Cardiac fibroblast (primary cell): Measurements from ENCODE around the gene MYO1E.
"Not testable (repeated sequence)": the region's sequence is repeated elsewhere in the genome, so short reads cannot be mapped to it uniquely, and the experiment has no call there.

Source experiments
- DNase-seq, 2 donors: peaks; one replicate each; pipeline versions ENCODE4 v3.0.0 to v3.0.0-alpha.2; 2010; ENCODE audit warnings: low read depth in 2 of 2
- H3K4me3 ChIP-seq, 2 donors: replicated peaks in 1 of 2; 1 replicate in 1 of 2; 2 replicates in 1 of 2; pipeline ENCODE4 v1.5.1; 2011; ENCODE audit warnings: low read depth in 2 of 2, low read length in 2 of 2, mild to moderate bottlenecking in 2 of 2, moderate library complexity in 1 of 2
- TF ChIP-seq, protein P1 (sequence below): IDR thresholded peaks from one replicate; pipeline ENCODE4 v1.5.1; 2011; ENCODE audit warnings: low read depth, mild to moderate bottlenecking, low read length, inconsistent platforms

MYO1E gene

DNA sequence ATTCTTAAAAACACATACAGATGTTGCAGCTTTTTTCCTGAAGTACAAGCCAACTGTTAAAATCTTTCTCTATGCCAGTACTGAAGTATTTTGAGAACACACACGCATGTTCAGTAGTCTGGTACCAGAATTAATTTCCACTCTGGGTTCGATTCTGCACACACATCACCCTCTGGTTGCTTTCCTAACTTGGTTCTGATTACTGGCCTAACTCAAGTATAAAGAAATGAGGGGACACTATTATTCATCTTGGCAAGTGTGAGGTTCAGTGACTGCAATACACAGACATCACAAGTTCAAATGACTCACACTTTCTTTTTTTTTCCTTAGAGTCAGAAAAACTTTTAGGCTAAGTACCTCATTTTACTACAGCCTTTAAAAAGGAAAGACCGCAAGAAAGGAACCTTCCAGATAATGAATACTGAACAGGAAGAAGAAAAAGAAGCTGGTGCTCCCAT lies 203.4 kb downstream of the MYO1E start:
- TF ChIP-seq, protein P1, sequence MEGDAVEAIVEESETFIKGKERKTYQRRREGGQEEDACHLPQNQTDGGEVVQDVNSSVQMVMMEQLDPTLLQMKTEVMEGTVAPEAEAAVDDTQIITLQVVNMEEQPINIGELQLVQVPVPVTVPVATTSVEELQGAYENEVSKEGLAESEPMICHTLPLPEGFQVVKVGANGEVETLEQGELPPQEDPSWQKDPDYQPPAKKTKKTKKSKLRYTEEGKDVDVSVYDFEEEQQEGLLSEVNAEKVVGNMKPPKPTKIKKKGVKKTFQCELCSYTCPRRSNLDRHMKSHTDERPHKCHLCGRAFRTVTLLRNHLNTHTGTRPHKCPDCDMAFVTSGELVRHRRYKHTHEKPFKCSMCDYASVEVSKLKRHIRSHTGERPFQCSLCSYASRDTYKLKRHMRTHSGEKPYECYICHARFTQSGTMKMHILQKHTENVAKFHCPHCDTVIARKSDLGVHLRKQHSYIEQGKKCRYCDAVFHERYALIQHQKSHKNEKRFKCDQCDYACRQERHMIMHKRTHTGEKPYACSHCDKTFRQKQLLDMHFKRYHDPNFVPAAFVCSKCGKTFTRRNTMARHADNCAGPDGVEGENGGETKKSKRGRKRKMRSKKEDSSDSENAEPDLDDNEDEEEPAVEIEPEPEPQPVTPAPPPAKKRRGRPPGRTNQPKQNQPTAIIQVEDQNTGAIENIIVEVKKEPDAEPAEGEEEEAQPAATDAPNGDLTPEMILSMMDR = no peak
- H3K4me3 ChIP-seq = no peak overlapping the region
- peak; percentile 88 to 91 for DNase-seq

DNA sequence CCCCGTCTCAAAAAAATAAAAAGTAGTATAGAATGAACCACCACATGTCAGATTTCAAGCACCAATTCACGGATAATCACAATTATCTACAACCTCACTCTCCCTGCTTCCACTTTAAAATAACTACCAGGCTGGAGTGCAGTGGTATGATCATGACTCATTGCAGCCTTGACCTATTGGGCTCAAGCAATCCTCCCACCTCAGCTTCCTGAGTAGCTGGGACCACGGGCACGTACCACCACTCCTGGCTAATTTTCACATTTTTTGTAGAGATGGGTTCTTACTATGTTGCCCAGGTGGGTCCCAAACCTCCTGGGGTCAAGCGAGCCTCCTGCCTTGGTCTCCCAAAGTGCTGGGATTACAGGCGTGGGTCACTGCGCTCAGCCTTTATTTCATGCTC lies 204.1 kb downstream of the MYO1E start:
- DNase-seq = peak; percentile 58 to 70
- no peak overlapping the region for H3K4me3 ChIP-seq

DNA sequence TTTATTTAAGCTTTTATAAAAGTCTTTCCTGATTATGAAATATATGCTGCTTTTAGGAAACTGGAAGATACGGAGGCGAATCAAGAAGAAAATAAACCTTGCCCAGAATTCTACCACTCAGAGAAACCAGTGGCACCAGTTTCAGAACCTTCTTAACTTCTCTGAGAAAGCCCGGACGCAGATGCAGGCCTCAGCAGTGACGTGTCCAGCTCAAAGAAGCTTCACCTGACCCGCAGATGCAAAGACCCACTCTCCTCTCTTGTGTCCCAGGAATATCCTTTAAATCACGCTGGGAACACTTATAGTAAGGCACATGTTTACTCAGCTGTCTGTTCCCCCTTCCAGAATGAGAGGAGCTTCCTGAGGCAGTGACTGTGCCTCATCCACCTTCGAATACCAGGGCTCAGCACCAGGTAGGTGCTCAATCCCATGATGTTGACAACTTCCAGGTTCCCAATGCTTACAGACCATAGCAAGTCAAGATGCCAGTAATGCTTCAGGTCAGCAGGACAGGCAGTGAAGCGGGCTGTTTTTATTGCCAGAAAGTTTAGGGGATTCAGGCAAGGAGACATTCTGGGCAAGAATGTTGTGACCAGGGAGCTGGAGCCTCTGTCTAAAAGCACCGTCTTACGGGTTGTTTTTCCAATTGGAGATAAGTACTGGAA lies 205.9 kb downstream of the MYO1E start:
- TF ChIP-seq, protein P1 = no peak
- H3K4me3 ChIP-seq = no peak overlapping the region
- no peak for DNase-seq

More for the DNA sequence above, 204.1 kb downstream of the MYO1E start:
- TF ChIP-seq, protein P1 = no peak

DNA sequence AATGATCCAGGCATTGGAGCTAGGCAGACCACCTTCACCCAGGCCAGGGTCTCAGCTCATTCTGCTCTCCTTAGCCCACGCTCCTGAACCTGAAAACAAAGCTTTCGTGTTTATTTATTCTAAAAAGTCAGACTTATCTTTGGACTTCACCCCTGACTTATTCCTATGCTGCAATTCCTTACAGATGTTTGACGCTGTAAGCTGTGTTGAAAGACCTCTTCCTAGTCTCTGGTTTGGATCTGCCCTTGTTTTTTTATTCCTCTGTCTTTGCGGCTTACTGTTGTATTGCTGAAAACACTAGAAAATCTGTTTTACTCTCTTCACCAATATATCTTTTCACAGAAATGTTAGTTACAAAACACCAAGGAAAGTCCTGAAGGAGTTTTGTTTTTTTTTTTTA lies 206.5 kb downstream of the MYO1E start:
- TF ChIP-seq, protein P1 = no peak
- DNase-seq = peak in 1 of 2 donors; percentile 42
- H3K4me3 ChIP-seq = no peak overlapping the region

DNA sequence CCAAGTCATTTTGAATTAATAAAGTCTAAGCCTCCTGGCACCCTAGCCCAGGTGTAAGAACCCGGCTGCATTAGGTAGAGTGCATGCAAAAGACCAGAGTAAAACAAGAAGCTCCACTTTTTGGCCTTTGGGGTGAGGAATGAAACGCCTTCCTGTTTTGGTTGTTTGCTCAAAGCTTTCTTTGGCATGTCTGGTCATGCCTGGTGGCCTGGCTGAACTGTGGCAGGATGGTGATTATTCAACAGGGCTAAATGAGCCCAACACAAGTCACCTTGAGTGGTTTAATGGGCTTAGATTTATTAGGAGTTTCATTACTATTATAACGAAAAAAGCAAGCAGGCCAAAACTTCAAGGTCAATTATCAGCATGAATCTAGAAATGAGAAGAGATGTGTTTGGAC lies 206.9 kb downstream of the MYO1E start:
- no peak for DNase-seq
- TF ChIP-seq, protein P1 = no peak
- H3K4me3 ChIP-seq = no peak overlapping the region

DNA sequence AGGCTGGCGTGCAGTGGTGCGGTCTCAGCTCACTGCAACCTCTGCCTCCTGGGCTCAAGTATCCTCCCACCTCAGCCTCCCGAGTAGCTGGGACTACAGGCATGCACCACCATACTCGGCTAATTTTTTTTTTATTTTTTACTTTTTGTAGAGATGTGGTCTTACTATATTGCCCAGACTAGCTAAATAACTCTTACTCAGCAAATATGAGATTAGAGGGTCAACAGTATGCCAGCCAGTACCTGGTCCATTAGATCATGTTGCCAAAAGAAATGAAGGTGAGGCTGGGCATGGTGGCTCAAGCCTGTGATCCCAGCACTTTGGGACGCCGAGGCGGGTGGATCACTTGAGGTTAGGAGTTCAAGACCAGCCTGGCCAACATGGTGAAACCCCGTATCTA lies 210.6 kb downstream of the MYO1E start:
- not testable (repeated sequence) for H3K4me3 ChIP-seq, DNase-seq

DNA sequence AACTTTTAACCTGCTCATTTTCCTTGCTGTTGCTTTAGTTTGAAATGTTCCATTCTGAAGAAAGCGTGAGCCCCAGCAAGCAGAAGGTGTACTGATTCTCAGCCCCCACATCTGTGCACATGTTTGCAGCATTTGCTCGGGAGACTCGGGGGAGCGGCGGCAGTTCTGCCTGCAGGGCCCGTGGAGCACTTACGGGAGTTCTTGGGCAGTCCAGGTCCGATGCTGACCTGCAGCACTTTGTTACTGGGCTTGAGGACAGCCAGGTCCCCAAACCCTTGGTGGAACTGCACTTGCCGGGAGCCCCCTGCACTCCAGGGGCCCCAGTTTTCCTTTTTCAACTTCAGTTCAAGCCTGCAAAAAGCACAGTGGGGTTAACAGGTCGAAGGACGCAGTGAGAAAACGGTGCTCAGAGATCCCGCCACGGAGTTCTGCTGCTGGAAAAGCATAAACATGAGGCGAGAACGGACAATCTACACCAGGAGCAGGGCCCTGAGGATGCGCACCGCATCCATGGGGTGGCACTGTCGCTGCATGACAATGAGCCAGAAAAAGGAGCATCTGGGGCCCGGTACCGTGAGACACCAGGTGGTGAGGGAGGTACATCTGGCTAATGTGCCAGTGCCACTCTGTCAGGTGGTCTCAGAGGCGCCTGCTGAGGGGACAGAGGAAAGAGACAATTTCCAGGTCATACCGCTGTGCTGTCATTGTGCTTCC lies 211.6 kb downstream of the MYO1E start:
- DNase-seq = no peak
- TF ChIP-seq, protein P1 = peak; percentile 43
- no peak overlapping the region for H3K4me3 ChIP-seq
